COLO829 (cell line): Measurements from ENCODE around the gene DENND1A.
"Not testable (repeated sequence)": the region's sequence is repeated elsewhere in the genome, so short reads cannot be mapped to it uniquely, and the experiment has no call there.

Experiments
- DNase-seq: peaks from one replicate; pipeline ENCODE4 v3.0.0; 2012; ENCODE audit warnings: low spot score

DENND1A gene

GRCh38 chr9:123816817-123817472, 113.0 kb downstream of the DENND1A start:
- DNase-seq = no peak

DNA sequence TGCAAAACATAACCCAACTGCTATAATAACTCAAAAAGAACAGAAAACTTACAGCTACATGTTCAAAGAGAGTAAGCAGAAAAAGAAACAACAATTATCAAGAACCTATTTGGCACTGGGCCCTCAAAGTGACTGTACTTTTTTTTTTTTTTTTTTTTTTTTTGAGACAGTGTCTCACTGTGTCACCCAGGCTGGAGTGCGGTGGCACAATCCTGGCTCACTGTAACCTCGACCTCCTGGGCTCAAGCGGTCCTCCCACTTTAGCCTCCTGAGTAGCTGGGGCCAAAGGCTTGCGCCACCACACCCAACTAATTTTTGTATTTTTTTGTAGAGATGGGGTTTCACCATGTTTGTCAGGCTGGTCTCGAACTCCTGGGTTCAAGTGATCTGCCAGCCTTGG, 114.1 kb downstream of the DENND1A start:
- not testable (repeated sequence) for DNase-seq

- DNase-seq = no peak
Measured at GRCh38 chr9:123814496-123814895, 115.4 kb downstream of the DENND1A start.

DNA sequence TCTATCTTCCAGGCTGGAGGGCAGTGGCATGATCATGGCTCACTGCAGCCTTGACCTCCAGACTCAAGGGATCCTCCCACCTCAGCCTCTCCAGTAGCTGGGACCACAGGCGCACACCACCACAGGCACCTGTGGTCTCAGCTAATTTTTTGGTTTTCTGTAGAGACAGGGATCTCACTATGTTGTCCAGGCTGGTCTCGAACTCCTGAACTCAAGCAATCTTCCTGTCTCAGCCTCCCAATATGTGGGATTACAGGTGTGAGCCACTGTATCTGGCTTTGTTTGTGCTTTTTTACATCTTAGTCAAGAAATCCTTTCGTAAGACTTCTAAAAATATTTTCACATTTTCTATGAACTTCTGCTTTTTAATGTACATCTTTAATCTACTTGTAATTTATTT, 116.9 kb downstream of the DENND1A start:
- no peak for DNase-seq

- DNase-seq = no peak
Measured at GRCh38 chr9:123807251-123807650, 122.7 kb downstream of the DENND1A start.

- no peak for DNase-seq
Measured at GRCh38 chr9:123806829-123807228, 123.1 kb downstream of the DENND1A start.

DNA sequence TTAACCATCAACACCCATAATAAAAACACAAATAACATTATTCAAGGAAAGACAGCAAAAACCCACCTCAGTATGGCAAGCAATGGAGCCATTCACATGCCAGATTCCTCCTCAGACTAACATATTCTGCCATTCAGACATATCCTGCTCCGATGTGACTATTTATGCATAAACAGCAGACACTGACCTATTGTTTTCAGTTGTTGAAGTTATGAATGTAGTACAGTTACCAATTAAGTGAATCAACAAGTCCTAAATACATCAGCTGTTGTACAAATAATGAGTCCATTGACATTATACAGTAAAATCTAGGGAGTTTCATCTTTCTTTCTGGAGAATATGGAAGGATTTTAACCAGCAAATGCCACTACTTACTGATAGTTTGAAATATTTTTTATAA, 131.7 kb downstream of the DENND1A start:
- peak; percentile 84 for DNase-seq

DNA sequence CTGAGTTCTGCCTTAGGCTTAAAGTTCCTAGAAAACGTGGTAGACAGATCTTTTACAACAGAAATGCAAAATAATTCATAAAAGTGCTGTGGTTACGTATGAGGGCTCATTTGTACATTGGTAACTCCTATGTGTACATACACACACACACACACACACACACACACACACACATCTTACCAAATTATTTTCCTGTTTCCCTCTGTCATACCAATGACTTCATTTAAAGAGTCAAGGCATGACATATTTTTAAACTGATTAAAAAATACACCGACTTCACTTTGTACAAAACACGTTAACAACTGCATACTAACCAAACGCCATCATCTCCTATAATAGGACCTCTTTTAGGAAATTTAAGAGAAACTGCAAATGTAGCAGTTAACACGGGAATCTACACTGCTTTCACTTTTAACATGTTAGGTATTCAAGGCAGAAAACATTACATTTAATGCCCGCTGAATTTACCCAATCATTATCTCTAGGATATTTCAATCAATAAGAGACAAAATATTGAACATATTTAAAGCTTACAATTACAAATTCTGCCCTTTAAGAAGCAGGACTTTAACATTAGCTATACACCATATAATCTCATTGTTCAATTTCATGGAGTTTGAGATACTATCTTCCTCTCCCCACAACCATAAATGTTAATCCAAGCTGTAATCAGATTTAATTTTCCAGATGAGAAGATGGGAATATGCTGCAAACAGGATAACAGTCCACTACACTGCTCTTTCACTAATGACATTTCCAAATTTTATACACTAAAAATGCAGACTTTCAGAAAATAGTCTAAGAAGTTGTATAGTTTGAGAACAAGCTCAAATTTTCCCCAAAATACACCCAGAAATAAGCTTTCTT, 133.1 kb downstream of the DENND1A start:
- DNase-seq = no peak

DNA sequence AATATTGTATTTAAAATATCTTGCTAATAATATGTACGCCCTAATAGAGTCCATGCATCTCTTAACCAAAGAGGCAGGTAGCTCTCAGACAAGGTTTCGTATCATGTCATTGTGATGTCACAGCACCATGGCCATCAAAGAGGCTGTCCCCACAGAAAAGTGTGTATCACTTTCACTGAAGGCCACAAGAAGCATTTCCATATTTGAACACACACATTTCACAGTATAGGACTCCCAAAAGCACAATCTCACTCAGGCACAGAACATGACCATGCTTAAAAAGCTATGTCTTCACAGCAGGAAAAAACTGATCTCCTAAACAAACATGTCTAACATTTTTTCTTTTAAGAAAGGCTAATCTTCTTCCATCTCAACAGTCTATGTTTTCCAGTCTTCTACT, 133.8 kb downstream of the DENND1A start:
- no peak for DNase-seq

- no peak for DNase-seq
Measured at GRCh38 chr9:123795336-123795735, 134.6 kb downstream of the DENND1A start.

DNA sequence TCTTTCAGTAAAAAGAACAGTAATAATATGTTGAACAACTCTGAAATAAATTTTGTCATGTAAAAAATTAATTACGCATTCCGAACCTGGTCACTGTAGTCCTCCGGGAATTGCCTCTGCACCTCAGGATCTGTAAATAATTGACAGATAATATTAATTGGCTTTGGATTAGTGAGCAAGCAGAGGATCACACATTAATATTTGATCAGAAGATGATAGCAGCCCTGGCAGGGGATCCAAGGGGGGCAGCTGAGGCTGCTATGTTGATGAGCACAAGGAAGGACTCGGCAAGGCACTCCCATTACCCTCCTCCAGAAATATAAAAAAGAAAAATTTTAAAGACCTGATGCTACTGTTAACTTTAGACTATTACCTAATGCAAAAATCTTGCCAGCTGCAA, 137.4 kb downstream of the DENND1A start:
- DNase-seq = no peak

DNA sequence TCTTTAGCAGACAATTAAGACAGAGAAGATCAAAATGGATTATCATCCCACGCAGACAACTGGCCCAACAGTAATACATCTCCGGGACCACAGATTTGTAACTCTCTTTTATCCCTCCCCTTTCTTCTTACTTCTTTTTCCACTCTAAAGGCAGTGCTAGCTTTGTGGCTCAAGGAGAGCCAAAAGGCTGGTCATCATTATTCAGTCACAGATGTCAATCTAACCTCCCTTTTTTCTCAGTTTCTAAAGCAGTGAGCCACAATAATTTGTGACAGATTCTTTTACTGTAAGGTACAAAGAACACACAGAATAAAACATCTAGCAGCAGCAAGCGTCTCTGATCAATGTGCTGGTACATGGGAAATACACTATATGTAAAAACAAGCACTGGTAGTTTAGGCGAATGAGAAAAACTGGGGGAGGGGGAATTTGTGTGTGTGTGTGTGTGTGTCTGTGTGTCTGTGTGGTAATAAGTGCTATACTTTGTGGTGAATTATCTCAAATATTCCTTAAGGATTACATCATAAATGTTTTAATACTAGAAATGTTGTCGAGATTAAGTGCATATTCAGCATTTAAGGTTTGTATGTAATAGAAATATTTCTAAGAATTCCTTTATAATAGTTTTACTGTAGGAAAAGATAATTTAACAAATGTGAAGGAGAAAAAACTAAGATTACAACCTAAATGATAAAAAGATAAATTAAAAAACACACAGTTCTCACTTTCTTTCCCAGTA, 140.2 kb downstream of the DENND1A start:
- no peak for DNase-seq

GRCh38 chr9:123787416-123787815, 142.5 kb downstream of the DENND1A start:
- DNase-seq = no peak

DNA sequence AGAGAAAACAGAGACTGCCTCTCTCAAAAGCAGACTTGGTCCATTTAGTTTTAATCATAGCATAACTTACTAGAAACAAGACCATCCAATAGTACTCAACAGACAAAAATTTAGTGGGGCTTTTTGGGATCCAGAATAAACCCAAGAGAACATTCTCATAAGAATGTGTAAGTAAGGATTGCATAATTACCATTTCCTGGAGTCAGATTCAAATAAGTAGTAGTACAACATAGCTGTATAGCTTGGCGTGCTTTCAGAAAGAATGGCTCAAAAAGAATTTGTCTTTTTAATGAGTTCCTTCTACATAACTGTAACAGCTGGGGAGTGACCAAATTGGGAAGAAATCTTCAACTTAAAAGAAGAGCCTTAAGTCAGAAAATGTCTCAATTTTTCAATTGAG, 145.4 kb downstream of the DENND1A start:
- DNase-seq = no peak

DNA sequence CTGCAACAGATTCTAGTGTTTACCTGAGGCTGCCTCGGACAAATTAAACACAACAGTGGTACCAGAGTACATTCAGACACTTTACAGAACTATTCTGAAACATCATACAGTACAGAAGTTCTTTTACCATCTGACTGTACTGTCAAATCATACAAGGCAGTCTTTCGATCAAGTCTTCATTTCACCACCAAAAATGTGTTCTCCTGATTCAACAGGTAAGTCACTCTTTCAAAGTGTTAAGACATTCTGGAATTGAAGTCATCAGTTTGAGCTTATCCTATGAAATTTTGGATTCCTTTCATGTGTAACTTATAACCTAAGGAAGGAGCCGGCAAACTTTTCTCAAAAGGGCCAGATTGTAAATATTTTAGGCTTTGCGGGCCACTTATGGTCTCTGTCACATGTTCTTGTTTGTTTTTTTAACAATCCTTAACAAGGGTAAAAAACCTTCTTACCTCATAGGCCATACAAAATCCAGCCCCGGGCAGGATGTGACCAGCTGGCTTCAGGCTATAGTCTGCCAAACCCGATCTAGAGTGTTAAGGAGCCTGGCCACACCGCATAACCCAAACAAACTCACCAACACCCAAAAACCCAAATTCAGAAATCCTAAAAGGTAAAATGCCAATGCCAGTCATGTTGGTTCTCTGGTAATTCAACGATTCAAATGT, 151.6 kb downstream of the DENND1A start:
- DNase-seq = no peak

DNA sequence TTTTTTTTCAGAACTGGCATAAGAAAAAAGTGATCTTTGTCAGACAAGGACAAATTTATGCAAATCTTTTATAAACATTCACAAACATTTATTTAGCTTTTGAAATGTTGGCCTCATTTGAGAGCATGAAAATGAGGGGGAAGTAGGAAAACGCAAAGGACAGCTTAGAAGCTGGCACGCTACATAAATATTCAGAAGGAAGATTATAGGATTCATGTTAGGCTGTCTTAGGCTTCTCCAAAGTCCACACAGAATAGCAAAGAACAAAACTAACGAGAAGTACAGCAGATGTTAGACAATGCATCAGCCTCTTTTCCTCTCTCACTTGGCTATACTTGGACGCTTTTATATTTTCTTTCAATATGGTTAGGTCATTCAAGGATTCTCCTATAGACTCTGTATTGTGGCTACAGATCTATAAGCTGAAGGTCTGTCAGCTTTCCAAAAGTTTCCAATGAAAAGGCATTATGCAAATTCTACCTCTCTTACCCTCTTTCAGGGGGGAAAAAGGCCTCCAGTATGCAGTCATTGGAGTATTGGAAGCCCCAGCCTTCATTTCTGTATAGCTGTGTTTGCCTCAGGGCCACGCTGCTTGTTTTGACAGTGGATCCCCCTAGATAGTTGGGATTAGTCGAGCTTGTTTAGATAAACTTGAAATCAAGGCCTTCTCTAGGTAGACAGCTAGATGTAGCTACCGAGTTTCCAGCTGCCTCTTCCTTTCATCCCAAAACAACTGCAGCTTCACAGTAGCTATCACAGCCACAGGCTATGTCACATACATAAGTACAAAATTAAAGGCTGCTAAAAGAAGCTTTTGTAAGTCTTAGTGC, 153.0 kb downstream of the DENND1A start:
- no peak for DNase-seq

DNA sequence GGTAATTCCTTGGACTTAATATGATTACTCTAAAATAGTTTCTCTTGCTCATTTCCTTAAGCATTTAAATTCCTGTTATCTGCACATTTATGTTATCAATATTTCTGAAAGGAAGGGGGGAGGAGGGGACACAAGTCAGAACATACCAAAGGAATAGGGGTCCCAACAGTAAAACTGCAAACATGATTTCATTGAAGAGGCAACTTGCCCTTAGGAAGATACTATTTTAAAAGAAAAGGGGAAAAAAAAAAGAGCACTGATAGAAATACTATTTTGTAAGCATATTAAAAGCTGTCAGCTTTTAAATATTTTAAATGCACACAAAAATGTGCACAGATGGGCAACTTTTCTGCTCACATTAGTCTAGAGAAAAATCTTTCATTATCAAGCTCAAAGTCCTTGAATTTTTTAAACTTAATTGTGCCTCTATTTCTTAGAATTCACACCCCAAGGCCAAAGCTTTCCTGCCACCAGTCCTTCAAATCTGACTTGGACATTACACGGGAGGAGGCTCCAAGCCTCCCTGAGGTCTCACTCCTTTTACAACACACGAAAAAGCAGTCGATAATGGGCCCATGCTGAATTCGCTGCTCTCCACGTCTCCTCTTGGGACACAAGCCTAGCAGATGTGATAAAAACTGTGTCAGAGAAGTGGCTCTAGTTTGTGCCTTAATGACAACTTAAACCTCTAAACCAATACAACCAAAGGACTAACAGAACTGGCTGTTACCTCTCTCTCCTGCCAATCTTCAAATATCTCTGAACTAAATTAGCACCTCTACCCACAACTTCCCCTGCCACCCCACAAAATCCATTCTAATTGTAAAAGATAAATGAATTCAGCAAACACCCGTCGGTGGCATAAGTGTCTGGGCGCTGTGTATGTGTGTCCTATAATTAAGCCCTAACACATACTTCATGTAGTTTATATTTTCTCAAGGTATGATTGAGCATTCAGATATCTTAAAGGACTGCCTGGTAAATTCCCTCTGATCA, 154.3 kb downstream of the DENND1A start:
- no peak for DNase-seq

DNA sequence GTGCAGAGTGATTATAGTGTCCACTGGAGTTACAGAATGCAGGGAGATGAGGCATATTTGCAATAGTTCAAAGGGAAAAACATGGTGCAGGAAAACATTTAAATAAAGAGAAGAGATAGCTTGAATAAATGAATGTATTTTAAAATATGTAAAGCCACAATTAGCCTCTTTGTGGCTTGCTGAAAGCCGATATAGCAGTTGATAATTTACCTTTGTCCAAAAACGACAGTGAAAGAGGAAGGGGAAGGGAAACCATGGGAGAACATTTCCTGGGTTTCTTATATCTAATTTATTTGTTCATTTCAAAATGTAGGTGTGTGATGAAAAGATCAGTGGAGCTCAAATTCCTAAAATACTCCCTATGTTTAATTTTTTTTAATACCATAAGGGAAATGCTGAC, 156.1 kb downstream of the DENND1A start:
- no peak for DNase-seq

- no peak for DNase-seq
Measured at GRCh38 chr9:123772967-123773366, 157.0 kb downstream of the DENND1A start.

- DNase-seq = no peak
Measured at GRCh38 chr9:123772374-123772773, 157.6 kb downstream of the DENND1A start.
